ENCODE data around the gene PSD. TPM values are rescaled to one million over a fixed set of nuclear protein-coding genes. Genes with fewer than 3 reads are reported as not detected.

Gene PSD
- total and polyA plus RNA-seq, 9 of the 15 experiments (the other 6 are each of a cell fraction or from before 2014, with no cell fraction given), result 0.11 to 1.7 (median 0.54) TPM; not detected in 2

DNA sequence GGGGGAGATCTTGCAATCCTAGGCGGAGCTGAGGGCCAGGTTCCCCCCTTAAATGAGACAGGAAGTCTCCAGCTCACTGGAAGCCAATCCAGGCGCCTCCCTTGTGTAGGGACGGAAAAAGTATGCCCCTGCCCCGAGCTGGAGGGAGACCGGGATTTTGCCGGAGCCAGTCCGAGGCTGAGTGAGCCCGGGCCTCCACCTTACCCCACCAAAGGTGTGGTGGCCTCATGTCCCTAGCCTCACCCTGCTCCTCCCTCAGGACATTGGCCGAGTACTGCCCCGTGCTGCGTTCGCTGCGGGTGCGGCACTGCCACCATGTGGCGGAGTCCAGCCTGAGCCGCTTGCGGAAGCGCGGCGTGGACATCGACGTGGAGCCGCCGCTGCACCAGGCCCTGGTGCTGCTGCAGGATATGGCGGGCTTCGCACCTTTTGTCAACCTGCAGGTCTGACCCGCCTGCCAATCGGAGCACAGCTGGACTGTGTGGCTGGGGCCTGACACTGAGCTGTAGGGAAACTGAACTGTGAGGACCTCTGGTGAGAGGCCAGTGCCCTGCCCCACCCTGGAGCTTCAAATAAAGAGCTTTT lies 4.1 kb upstream of the PSD start (continued):
- TF ChIP-seq NR2C1 (IDR thresholded peaks at IDR 0.05) (no peak), NR2C1 (tag; IDR thresholded peaks at IDR 0.05) (no peak), FIP1L1 (IDR thresholded peaks at IDR 0.05; ENCODE audit: low read depth, low read length, poor library complexity, severe bottlenecking) (peak; percentile 69), MIER1 (IDR thresholded peaks at IDR 0.05; ENCODE audit: low read depth) (no peak), NR1H2 (CRISPR knock-in tag; IDR thresholded peaks at IDR 0.05) (no peak), MEF2A (IDR thresholded peaks at IDR 0.05; ENCODE audit: control insufficient read depth, low read depth, low read length) (no peak), ZNF436 (CRISPR knock-in tag; IDR thresholded peaks at IDR 0.05) (no peak), ZNF133 (CRISPR knock-in tag; IDR thresholded peaks at IDR 0.05) (no peak), ZNF584 (CRISPR knock-in tag; IDR thresholded peaks at IDR 0.05; ENCODE audit: low read depth) (no peak), POLR2AphosphoS2 (IDR thresholded peaks at IDR 0.05; ENCODE audit: low read length) (0 out of 2 replicates have a peak, but pooled peaks have one; percentile 51), ZNF586 (CRISPR knock-in tag; conservative IDR thresholded peaks at IDR 0.05) (no peak), ZFPM2 (CRISPR knock-in tag; IDR thresholded peaks at IDR 0.05) (no peak), JUNB (CRISPR knock-in tag; conservative IDR thresholded peaks at IDR 0.05) (no peak), ZNF830 (CRISPR knock-in tag; IDR thresholded peaks at IDR 0.05) (no peak), HDAC2 (IDR thresholded peaks at IDR 0.05) (no peak), POLR2G (IDR thresholded peaks at IDR 0.05; ENCODE audit: low read depth, low read length) (peak; percentile 68), HNRNPH1 (optimal IDR thresholded peaks at IDR 0.05; ENCODE audit: low read depth, low read length) (no peak), GATA2 (CRISPR knock-in tag; IDR thresholded peaks at IDR 0.05) (no peak), MECOM (CRISPR knock-in tag; IDR thresholded peaks at IDR 0.05) (no peak), HOXB6 (CRISPR knock-in tag; IDR thresholded peaks at IDR 0.05; ENCODE audit: borderline replicate concordance) (no peak), ZC3H4 (CRISPR knock-in tag; IDR thresholded peaks at IDR 0.05; ENCODE audit: borderline replicate concordance) (no peak), TCF7 (IDR thresholded peaks at IDR 0.05; ENCODE audit: borderline replicate concordance) (0 out of 2 replicates have a peak, but pooled peaks have one; percentile 48), ZNF589 (CRISPR knock-in tag; IDR thresholded peaks at IDR 0.05; ENCODE audit: low read depth) (no peak; the same call in 1 of the 2 replicates), BACH1 (tag; IDR thresholded peaks at IDR 0.05) (no peak), POLR3G (IDR thresholded peaks at IDR 0.05; ENCODE audit: extremely low read depth, insufficient read length, insufficient replicate concordance) (no peak), POLR3A (IDR thresholded peaks at IDR 0.05; ENCODE audit: borderline replicate concordance, extremely low read depth, insufficient read depth, insufficient read length) (no peak)
- TF ChIP-seq, protein P1, sequence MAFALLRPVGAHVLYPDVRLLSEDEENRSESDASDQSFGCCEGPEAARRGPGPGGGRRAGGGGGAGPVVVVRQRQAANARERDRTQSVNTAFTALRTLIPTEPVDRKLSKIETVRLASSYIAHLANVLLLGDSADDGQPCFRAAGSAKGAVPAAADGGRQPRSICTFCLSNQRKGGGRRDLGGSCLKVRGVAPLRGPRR (CRISPR knock-in tag; IDR thresholded peaks at IDR 0.05), result no peak
- TF ChIP-seq, protein P2, sequence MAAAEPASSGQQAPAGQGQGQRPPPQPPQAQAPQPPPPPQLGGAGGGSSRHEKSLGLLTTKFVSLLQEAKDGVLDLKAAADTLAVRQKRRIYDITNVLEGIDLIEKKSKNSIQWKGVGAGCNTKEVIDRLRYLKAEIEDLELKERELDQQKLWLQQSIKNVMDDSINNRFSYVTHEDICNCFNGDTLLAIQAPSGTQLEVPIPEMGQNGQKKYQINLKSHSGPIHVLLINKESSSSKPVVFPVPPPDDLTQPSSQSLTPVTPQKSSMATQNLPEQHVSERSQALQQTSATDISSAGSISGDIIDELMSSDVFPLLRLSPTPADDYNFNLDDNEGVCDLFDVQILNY (CRISPR knock-in tag; IDR thresholded peaks at IDR 0.05), result no peak
- TF ChIP-seq, protein P3, sequence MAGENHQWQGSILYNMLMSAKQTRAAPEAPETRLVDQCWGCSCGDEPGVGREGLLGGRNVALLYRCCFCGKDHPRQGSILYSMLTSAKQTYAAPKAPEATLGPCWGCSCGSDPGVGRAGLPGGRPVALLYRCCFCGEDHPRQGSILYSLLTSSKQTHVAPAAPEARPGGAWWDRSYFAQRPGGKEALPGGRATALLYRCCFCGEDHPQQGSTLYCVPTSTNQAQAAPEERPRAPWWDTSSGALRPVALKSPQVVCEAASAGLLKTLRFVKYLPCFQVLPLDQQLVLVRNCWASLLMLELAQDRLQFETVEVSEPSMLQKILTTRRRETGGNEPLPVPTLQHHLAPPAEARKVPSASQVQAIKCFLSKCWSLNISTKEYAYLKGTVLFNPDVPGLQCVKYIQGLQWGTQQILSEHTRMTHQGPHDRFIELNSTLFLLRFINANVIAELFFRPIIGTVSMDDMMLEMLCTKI (IDR thresholded peaks at IDR 0.05; ENCODE audit: partially characterized antibody), result no peak
